Panc1 (cell line): ENCODE data around the gene QPCTL.

ENCODE experiments used
- CTCF ChIP-seq: fragments of 450-650 bp; IDR thresholded peaks from 2 replicates; pipeline ENCODE4 v1.5.1; 2017; ENCODE audit warnings: mild to moderate bottlenecking
- POLR2AphosphoS5 ChIP-seq: IDR thresholded peaks from 2 replicates; pipeline ENCODE4 v1.6.1; 2012; ENCODE audit warnings: mild to moderate bottlenecking, low read depth, low read length, moderate library complexity
- REST ChIP-seq, 2 experiments: IDR thresholded peaks; 2 replicates each; pipeline ENCODE4 v1.6.1; 2011 to 2012; ENCODE audit warnings: low read depth in 2 of 2, control low read depth in 1 of 2, low read length in 1 of 2, mild to moderate bottlenecking in 1 of 2, moderate library complexity in 1 of 2; ENCODE audit not compliant: insufficient read depth in 1 of 2
- SIN3A ChIP-seq: IDR thresholded peaks from 2 replicates; pipeline ENCODE4 v1.6.1; 2012; ENCODE audit warnings: low read depth, mild to moderate bottlenecking, low read length, moderate library complexity, borderline replicate concordance; ENCODE audit not compliant: insufficient read depth

- TF ChIP-seq CTCF = no peak
- TF ChIP-seq REST (IDR thresholded peaks at IDR 0.05; ENCODE audit: insufficient read depth in 1 of 2, low read depth in 2 of 2, low read length in 1 of 2) = 0 out of 4 replicates have a peak, but pooled peaks of 1 of the 2 experiments have one; percentile 13
- peak; percentile 90 for TF ChIP-seq POLR2AphosphoS5
- peak; percentile 26; the same call in 1 of the 2 replicates for TF ChIP-seq SIN3A
Observed at GRCh38 chr19:45717131-45717982, 24.9 kb downstream of the QPCTL start.
